ENCODE results near the gene ELAC2. TPM values are rescaled to one million over a fixed set of nuclear protein-coding genes. Genes with fewer than 3 reads are reported as not detected.
"Not testable (repeated sequence)": the region's sequence is repeated elsewhere in the genome, so short reads cannot be mapped to it uniquely, and the experiment has no call there.

ELAC2 gene
- total and polyA plus RNA-seq, 10 donors = 29.4 to 110 (median 70.2) TPM

- WGBS, 5 donors = 88 to 91% (median 90%) methylated on average over 12 of the region's 12 CpGs
- no peak overlapping the region for H3K27ac ChIP-seq
- no peaks in the 10 kb centered on the region for H3K9me3 ChIP-seq
- H3K27me3 ChIP-seq (replicated peaks in 1 of 7) = peaks cover 0 to 18% (median 0%) of the 10 kb centered on the region in 7 donors
- TF ChIP-seq POLR2AphosphoS5 (IDR thresholded peaks at IDR 0.05) (no peak), CTCF (IDR thresholded peaks at IDR 0.05 in 8 of 11, conservative IDR thresholded peaks at IDR 0.05 in 3 of 11) (no peak), POLR2A (IDR thresholded peaks at IDR 0.05) (no peak)
- H3K4me1 ChIP-seq = peaks cover 0 to under 1% (median 0%) of the 10 kb centered on the region in 6 donors
- intact Hi-C loops (cut with DNase I; ENCODE audit: low total_unique reads) = no loop called here
- H3K4me3 ChIP-seq = no peak overlapping the region
- DNase-seq = no peak
- H3K36me3 ChIP-seq = no peaks in the 10 kb centered on the region
Measured at GRCh38 chr17:12979826-12980500, 37.9 kb downstream of the ELAC2 start.

- Histone ChIP-seq H3K27ac (no peak overlapping the region), H3K4me1 (peaks cover 0 to 3% (median 1%) of the 10 kb centered on the region in 6 donors), H3K36me3 (no peaks in the 10 kb centered on the region), H3K27me3 (replicated peaks in 1 of 7) (peaks cover 0 to 25% (median 0%) of the 10 kb centered on the region in 7 donors), H3K4me3 (no peak overlapping the region), H3K9me3 (no peaks in the 10 kb centered on the region)
- TF ChIP-seq POLR2AphosphoS5 (IDR thresholded peaks at IDR 0.05) = no peak
- no peak for TF ChIP-seq CTCF (IDR thresholded peaks at IDR 0.05 in 8 of 11, conservative IDR thresholded peaks at IDR 0.05 in 3 of 11)
- TF ChIP-seq POLR2A (IDR thresholded peaks at IDR 0.05) = no peak
- DNase-seq = no peak
- intact Hi-C loops (cut with DNase I; ENCODE audit: low total_unique reads) = no loop called here
- WGBS, 5 donors = 75 to 93% (median 91%) methylated on average over 4 to 5 of the region's 5 CpGs
Measured at GRCh38 chr17:12979246-12979645, 38.6 kb downstream of the ELAC2 start.

- H3K4me1 ChIP-seq; DNase-seq; H3K9me3 ChIP-seq; intact Hi-C loops (cut with DNase I; ENCODE audit: low total_unique reads); H3K27ac ChIP-seq; H3K4me3 ChIP-seq; H3K36me3 ChIP-seq: not testable (repeated sequence)
- 87 to 95% (median 91%) methylated on average over 6 of the region's 6 CpGs for WGBS, 5 donors
- H3K27me3 ChIP-seq (replicated peaks in 1 of 7) = peaks cover 0 to 30% (median 5%) of the 10 kb centered on the region in 7 donors
Measured at GRCh38 chr17:12978787-12979186, 39.0 kb downstream of the ELAC2 start.

- TF ChIP-seq POLR2AphosphoS5 (IDR thresholded peaks at IDR 0.05) (no peak), POLR2A (IDR thresholded peaks at IDR 0.05) (no peak), CTCF (IDR thresholded peaks at IDR 0.05 in 8 of 11, conservative IDR thresholded peaks at IDR 0.05 in 3 of 11) (no peak)
- H3K27ac ChIP-seq = no peak overlapping the region
- H3K36me3 ChIP-seq = no peaks in the 10 kb centered on the region
- no peak overlapping the region for H3K4me3 ChIP-seq
- peaks cover 0 to 11% (median 5%) of the 10 kb centered on the region in 6 donors for H3K4me1 ChIP-seq
- 70 to 79% (median 73%) methylated on average over 13 of the region's 13 CpGs for WGBS, 5 donors
- H3K9me3 ChIP-seq = no peaks in the 10 kb centered on the region
- intact Hi-C loops (cut with DNase I; ENCODE audit: low total_unique reads) = no loop called here
- H3K27me3 ChIP-seq (replicated peaks in 1 of 7) = peaks cover 0 to 39% (median 10%) of the 10 kb centered on the region in 7 donors
- DNase-seq = no peak
Measured at GRCh38 chr17:12977008-12977751, 40.6 kb downstream of the ELAC2 start.

Measured in spleen (tissue), 11 donors.